PC-9 (cell line): ENCODE results near the gene TAF3. TPM values are rescaled to one million over a fixed set of nuclear protein-coding genes. Genes with fewer than 3 reads are reported as not detected.

Source experiments
- BruUV-seq: library from RNA; stranded (reverse); fragments of 400-500 nt; replicated peaks from 2 replicates; lab custom pipeline; 2021; lab: Mats Ljungman, UMichigan
- CTCF ChIA-PET: fragments of 300-600 bp; sonication (Branson Sonifier 250); formaldehyde crosslinking; loops from one replicate; lab custom pipeline; 2022; ENCODE audit warnings: antibody characterized with exemption; lab: Charles Lee
- POLR2A ChIA-PET: fragments of 300-600 bp; sonication (Branson Sonifier 250); formaldehyde crosslinking; loops from one replicate; lab custom pipeline; 2022; ENCODE audit warnings: antibody characterized with exemption; ENCODE audit not compliant: unreplicated experiment; lab: Charles Lee
- DNase-seq, 2 experiments: peaks; one replicate each; pipeline versions ENCODE4 v3.0.0 to v3.0.0-alpha.2; 2015 to 2022; ENCODE audit warnings: mixed read lengths in 1 of 2
- H2AFZ ChIP-seq: fragments of 200-600 bp; sonication (generic); 2 replicates; pipeline ENCODE4 v1.8.1; 2017; ENCODE audit warnings: antibody characterized with exemption
- H3F3A ChIP-seq: fragments of 200-600 bp; sonication (generic); 2 replicates; pipeline ENCODE4 v1.8.1; 2017; ENCODE audit warnings: antibody characterized with exemption, mild to moderate bottlenecking, low read depth; ENCODE audit not compliant: insufficient read depth
- H3K27ac ChIP-seq: fragments of 200-600 bp; sonication (generic); 2 replicates; pipeline ENCODE4 v1.6.1; 2016; ENCODE audit warnings: mixed run types
- H3K27me3 ChIP-seq: fragments of 200-600 bp; sonication (generic); 2 replicates; pipeline ENCODE4 v1.6.1; 2016; ENCODE audit warnings: low read depth, mixed run types; ENCODE audit not compliant: insufficient read depth
- H3K36me3 ChIP-seq: fragments of 200-600 bp; sonication (generic); 2 replicates; pipeline ENCODE4 v1.6.1; 2016; ENCODE audit warnings: low read depth, mixed run types
- H3K4me1 ChIP-seq: fragments of 200-600 bp; sonication (generic); replicated peaks from 2 replicates; pipeline ENCODE4 v1.6.1; 2016; ENCODE audit warnings: mixed run types; ENCODE audit not compliant: insufficient read depth
- H3K4me2 ChIP-seq: fragments of 200-600 bp; sonication (generic); 2 replicates; pipeline ENCODE4 v1.6.1; 2017; ENCODE audit warnings: mixed run types
- H3K4me3 ChIP-seq: fragments of 200-600 bp; sonication (generic); 2 replicates; pipeline ENCODE4 v1.6.1; 2016; ENCODE audit warnings: mixed run types
- H3K79me2 ChIP-seq: fragments of 200-600 bp; sonication (generic); 2 replicates; pipeline ENCODE4 v1.6.1; 2017; ENCODE audit warnings: low read depth, mixed run types
- H3K9me2 ChIP-seq: fragments of 200-600 bp; sonication (generic); 2 replicates; pipeline ENCODE4 v1.8.1; 2017; ENCODE audit warnings: mild to moderate bottlenecking; ENCODE audit not compliant: insufficient read depth
- H3K9me3 ChIP-seq: fragments of 200-600 bp; sonication (generic); 2 replicates; pipeline ENCODE4 v1.8.1; 2016; ENCODE audit warnings: low read depth; ENCODE audit not compliant: insufficient read depth
- H4K20me1 ChIP-seq: fragments of 200-600 bp; sonication (generic); 2 replicates; pipeline ENCODE4 v1.8.1; 2017; ENCODE audit not compliant: insufficient read depth
- CTCF ChIP-seq: fragments of 200-600 bp; sonication (generic); conservative IDR thresholded peaks from 2 replicates; pipeline ENCODE4 v1.6.1; 2017; ENCODE audit warnings: mixed run types, antibody characterized with exemption, mild to moderate bottlenecking, moderate library complexity
- EZH2 ChIP-seq: fragments of 200-600 bp; sonication (generic); IDR thresholded peaks from 2 replicates; pipeline ENCODE4 v1.8.0; 2017; ENCODE audit warnings: antibody characterized with exemption, low read depth
- intact Hi-C: fragments of 100-400 bp; cut with micrococcal nuclease; formaldehyde crosslinking; loops from one replicate; pipeline ENCODE4 v1.10.0; 2022; ENCODE audit not compliant: unreplicated experiment
- total RNA-seq: library from RNA; stranded (reverse); gene quantifications from 2 replicates; pipeline ENCODE4 v1.2.3, GENCODE V29; 2021

TAF3 gene
- total RNA-seq, 1 experiment from 2014 or later = 7.7 TPM

DNA sequence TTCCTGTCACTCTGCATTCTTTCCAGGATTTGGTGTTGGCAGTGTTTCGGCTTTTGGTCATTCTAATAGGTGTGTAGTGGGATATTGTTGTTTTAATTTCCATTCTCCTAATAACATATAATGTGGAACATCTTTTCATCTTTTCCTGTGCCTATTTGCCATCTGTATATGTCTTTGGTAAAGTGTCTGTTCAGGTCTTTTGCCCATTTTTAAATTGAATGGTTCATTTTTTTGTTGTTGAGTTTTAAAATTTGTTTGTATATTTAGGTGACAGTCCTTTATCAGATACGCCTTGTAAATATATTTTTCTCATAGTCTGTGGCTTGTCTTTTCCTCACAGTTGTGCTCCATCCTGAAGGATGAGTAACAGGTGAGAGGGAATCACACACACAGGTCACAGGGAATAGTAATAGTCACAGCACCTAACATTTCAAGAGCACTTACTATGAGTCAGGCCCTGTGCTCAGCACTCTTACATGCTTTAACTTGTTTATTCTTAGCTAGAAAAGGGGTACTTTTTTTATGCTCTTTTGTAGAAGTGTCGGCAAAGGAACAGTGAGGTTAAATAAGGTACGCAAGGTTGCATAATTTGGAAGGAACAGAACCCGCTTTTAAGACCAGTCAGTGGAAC lies 119.1 kb downstream of the TAF3 start:
- no TSS peak for BruUV-seq
- ChIA-PET POLR2A (no interaction called here), CTCF (no interaction called here)
- no peaks in the 10 kb centered on the region for H3K36me3 ChIP-seq
- H3K9me2 ChIP-seq = no peaks in the 10 kb centered on the region
- no peaks in the 10 kb centered on the region for H3K79me2 ChIP-seq
- H3K27ac ChIP-seq = no peak overlapping the region
- no peak for DNase-seq
- H3K4me3 ChIP-seq = no peak overlapping the region
- no peak overlapping the region for H3K4me2 ChIP-seq
- TF ChIP-seq CTCF (no peak), EZH2 (no peak)
- no peaks in the 10 kb centered on the region for H3K9me3 ChIP-seq
- intact Hi-C loops = no loop called here
- no peaks in the 10 kb centered on the region for H4K20me1 ChIP-seq
- H3F3A ChIP-seq = no peaks in the 10 kb centered on the region
- no peaks in the 10 kb centered on the region for H3K27me3 ChIP-seq
- no peaks in the 10 kb centered on the region for H3K4me1 ChIP-seq
- H2AFZ ChIP-seq = no peak overlapping the region

DNA sequence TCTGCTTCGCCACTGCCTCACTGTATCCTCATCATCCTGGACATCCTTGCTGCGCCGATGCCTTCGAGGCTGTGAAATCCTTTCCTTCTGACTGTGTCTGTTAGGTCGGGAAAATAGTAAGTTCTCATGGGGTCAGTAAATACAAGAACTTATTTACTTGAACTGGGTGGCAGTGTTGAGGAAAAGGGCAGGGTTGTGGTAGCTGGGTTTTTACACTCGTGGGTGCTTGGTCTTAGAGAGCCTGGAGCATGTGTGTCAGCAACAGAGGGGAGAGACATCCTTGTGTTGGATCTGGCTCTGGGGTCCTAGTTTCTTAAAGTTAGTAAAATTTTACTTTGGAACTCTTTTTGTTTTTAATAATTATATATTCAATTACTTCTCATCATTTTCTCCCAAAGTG lies 123.3 kb downstream of the TAF3 start:
- Histone ChIP-seq H3K36me3 (no peaks in the 10 kb centered on the region), H4K20me1 (no peaks in the 10 kb centered on the region), H2AFZ (no peak overlapping the region), H3K4me2 (no peak overlapping the region), H3K9me3 (no peaks in the 10 kb centered on the region), H3K9me2 (no peaks in the 10 kb centered on the region), H3K79me2 (no peaks in the 10 kb centered on the region), H3K4me3 (no peak overlapping the region), H3F3A (no peaks in the 10 kb centered on the region), H3K27me3 (no peaks in the 10 kb centered on the region), H3K27ac (no peak overlapping the region), H3K4me1 (peaks cover 4% of the 10 kb centered on the region; the same call in 1 of the 2 replicates)
- intact Hi-C loops = no loop called here
- TF ChIP-seq CTCF (no peak), EZH2 (no peak)
- no peak for DNase-seq
- POLR2A ChIA-PET = no interaction called here
- no TSS peak for BruUV-seq
- CTCF ChIA-PET = no interaction called here

GRCh38 chr10:7942316-7942715 lies 124.0 kb downstream of the TAF3 start:
- H3K27me3 ChIP-seq = no peaks in the 10 kb centered on the region
- H3K4me1 ChIP-seq = peaks cover 4% of the 10 kb centered on the region; the same call in 1 of the 2 replicates
- POLR2A ChIA-PET = no interaction called here
- TF ChIP-seq CTCF (no peak), EZH2 (no peak)
- H3K9me3 ChIP-seq = no peaks in the 10 kb centered on the region
- CTCF ChIA-PET = no interaction called here
- DNase-seq = no peak
- H3K36me3 ChIP-seq = no peaks in the 10 kb centered on the region
- no peaks in the 10 kb centered on the region for H4K20me1 ChIP-seq
- no peaks in the 10 kb centered on the region for H3K9me2 ChIP-seq
- no peak overlapping the region for H3K4me2 ChIP-seq
- H2AFZ ChIP-seq = no peak overlapping the region
- BruUV-seq = no TSS peak
- H3K79me2 ChIP-seq = no peaks in the 10 kb centered on the region
- intact Hi-C loops = no loop called here
- no peak overlapping the region for H3K27ac ChIP-seq
- no peaks in the 10 kb centered on the region for H3F3A ChIP-seq
- H3K4me3 ChIP-seq = no peak overlapping the region
